Skeletal muscle cell (primary cell): Measurements from ENCODE around the gene ATG16L2.

Experiments
- DNase-seq: peaks from one replicate; pipeline ENCODE4 v3.0.0-alpha.2; 2010; ENCODE audit warnings: low read depth
- H3K4me3 ChIP-seq: 2 replicates; pipeline ENCODE4 v1.5.1; 2011; ENCODE audit warnings: low read depth, mild to moderate bottlenecking, control low read depth, low read length, moderate library complexity

ATG16L2 gene

DNA sequence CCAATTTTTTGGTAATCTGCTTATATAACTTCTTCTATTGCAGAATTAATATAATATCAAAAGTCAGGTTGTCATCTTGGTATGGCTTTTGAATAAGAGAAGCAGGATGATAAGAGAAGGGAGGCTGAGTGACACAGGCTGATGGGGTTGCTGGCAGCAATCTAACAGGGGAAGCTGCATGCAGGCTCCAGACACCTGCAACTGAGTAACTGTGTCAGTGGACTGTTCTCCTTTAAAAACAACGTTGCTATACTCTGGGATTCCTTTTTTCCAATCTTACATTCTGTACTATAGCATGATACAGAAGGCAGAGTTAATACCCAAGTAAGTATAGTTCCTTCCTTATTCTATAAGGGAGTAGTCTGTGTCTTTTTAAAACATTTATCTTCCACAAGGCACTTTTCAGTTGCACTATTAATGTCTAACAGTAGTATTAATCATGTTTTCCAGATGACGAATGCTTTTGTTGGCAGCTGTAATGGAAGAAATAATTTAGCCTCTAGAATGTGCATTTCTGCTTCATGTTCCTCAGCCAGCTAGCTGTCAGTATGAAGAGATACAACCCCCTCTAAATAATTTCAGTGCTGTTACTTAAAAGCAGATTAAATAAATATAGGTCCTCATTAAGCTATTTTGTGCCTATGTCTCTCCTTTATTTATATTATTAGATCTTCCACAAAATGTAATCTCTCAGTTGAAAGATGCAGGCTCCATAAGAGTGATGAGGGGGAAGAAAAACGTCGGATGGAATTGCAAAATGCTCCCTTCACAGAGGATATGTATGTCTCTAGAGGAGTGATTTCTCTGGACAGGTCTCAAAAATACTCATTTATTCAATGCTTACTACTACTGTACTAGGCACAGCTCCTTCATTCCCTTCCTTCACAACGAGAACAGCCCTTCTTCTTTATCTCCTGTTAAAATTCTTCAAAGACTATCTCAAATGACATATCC, 50.8 kb downstream of the ATG16L2 start:
- no peak overlapping the region for H3K4me3 ChIP-seq
- no peak for DNase-seq

DNA sequence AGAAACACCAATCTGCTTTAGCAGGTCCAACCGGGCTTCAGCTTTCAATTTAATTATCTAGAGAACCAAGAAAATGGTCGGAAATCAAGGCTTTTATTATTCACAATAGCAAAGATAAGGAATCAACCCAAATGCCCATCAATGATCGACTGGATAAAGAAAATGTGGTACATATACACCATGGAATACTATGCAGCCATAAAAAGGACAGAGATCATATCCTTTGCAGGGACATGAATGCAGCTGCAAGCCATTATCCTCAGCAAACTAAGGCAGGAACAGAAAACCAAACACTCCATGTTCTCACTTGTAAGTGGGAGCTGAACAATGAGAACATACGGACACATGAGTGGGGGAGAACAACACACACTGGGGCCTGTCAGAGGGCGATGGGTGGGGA, 53.8 kb downstream of the ATG16L2 start:
- no peak for DNase-seq
- no peak overlapping the region for H3K4me3 ChIP-seq

DNA sequence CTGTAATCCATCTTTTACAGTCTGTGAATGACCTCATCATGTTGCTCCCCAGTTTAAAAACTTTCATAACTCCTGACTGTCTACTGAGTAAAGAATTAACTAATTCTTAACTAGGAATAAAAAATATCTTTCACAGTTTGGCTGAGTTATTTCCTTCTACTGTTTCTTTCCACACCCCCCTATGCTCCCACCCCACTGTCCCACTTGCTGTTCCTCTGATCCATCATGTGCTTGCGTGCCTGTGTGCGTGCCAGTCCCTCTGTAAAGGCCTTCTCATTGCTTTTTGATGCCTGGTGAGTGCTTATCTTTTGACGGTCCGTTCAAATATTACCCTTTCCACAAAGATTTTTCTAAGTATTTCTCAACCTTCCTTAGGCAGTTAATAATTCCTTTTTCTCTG, 55.6 kb downstream of the ATG16L2 start:
- H3K4me3 ChIP-seq, result no peak overlapping the region
- DNase-seq, result no peak

DNA sequence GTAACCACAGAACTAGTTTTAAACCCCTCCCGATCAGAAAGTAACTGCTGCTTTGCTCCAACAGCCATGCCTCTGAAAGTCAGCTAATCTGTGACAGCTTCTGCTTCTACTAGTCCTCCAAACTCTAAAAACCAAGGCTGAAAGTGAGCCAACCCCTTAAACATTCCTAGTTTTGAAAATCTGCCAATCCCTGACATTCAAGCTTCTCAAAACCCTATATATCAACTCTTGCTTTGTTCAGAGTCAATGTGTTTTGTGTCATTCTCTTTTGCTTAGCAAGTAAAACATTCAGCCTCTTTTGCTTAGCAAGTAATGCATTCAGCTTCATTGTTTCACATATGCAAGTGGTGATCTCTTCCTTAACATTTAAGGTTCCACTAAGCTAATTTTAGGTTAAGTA, 56.9 kb downstream of the ATG16L2 start:
- no peak overlapping the region for H3K4me3 ChIP-seq

DNA sequence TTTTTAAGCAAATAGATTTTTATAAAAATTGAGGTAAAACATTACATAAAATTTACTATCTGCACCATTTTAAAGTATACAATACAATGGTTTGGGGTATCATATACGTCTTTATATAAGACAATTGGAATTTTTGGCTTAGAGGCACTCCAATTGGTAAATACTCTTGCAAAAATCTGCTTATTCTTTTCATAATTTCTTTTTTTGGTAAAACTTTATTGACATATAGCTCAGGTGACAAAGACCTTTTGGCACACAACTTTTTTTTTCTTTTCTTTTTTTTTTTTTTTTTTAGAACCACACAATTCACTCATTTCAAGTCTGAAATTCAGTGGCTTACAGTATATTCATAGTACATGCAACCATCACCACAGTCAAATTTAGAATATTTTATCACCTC, 57.8 kb downstream of the ATG16L2 start:
- no peak for DNase-seq
- no peak overlapping the region for H3K4me3 ChIP-seq

More for the DNA sequence above, 56.9 kb downstream of the ATG16L2 start:
- DNase-seq, result no peak

DNA sequence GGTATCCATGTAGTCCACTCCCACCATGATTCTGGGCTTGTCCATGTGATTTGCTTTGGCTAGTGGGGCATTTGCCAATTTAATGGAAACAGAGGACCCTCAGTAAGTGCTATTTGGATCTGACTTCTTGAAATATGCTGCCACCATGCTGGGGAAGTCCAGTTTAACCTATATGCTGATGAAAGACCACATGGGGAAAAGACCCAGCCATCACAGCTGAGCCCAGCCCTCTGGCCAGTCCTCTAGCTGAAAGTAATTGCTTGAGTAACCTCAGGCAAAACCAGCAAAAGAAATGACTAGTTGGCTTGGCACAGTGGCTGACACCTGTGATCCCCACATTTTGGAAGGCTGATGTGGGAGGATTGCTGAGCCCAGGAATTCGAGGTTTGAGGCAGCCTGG, 61.5 kb downstream of the ATG16L2 start:
- no peak for DNase-seq
- no peak overlapping the region for H3K4me3 ChIP-seq

DNA sequence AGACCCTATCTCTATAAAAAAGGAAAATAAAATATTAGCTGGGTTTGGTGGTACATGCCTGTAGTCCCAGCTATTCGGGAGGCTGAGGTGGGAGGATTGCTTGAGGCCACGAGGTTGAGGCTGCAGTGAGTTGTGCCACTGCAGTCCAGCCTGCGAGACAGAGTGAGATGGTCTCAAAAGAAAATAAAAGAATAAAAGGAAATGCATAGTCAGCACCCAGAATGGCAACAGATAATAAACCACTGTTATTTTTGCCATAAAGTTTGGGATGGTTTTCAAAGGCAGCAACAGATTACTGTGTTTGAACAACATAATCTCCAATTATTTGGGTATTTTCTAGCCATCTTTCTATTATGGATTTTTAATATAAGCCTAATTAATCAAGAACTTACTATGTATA, 61.9 kb downstream of the ATG16L2 start:
- no peak overlapping the region for H3K4me3 ChIP-seq
- DNase-seq, result no peak
